ENCODE results near the gene DET1. TPM values are rescaled to one million over a fixed set of nuclear protein-coding genes. Genes with fewer than 3 reads are reported as not detected.

The DET1 gene
- total and polyA plus RNA-seq, 2 of the 13 experiments (the other 11 are each of a cell fraction or from before 2014, with no cell fraction given), result 2.2 to 4.2 TPM

- TF ChIP-seq ZNF276 (CRISPR knock-in tag; IDR thresholded peaks at IDR 0.05; ENCODE audit: low read depth), result no peak
Measured at GRCh38 chr15:88535100-88535499, 11.4 kb downstream of the DET1 start (continued).

- ChIA-PET POLR2A (no interaction called here), CTCF (ENCODE audit: low intra/inter-chr PET ratio, low total read pairs) (no interaction called here)
- H3K79me2 ChIP-seq (ENCODE audit: insufficient read depth, low read length), result no peaks in the 10 kb centered on the region
- peaks cover 1 to 16% of the 10 kb centered on the region in 2 experiments; a peak in 1 of 5 replicates for H3K36me3 ChIP-seq (replicated peaks in 1 of 2; ENCODE audit: control insufficient read depth in 1 of 2, insufficient read depth in 2 of 2, low read length in 2 of 2)
- no peak overlapping the region for H3K27ac ChIP-seq (ENCODE audit: extremely low read length, insufficient read depth, low read length)
- DNase-seq (ENCODE audit: low spot score) (no peak), FAIRE-seq (no peak), ATAC-seq (no peak)
- in situ Hi-C loops (cut with HindIII; ENCODE audit: extremely low pct_ligation_motif_present, low pct_unique_long_range_greater_than_20kb), result no loop called here
- no peaks in the 10 kb centered on the region for H3K4me1 ChIP-seq (ENCODE audit: insufficient read depth, low read length)
- whole genome bisulfite sequencing (ENCODE audit: low lambda C conversion rate), result 87% methylated on average over 3 of the region's 3 CpGs
- no peaks in the 10 kb centered on the region for H3K9me3 ChIP-seq (ENCODE audit: low read length)
- no TSS peak for BruUV-seq (replicated peaks)
- no peak overlapping the region for H3K9ac ChIP-seq (ENCODE audit: insufficient read depth, low read depth, low read length)
- no peaks in the 10 kb centered on the region for H3K27me3 ChIP-seq (ENCODE audit: control insufficient read depth in 1 of 2, insufficient read depth in 2 of 2, low read length in 2 of 2)
- no peak overlapping the region for H3K4me2 ChIP-seq (ENCODE audit: low read depth, low read length)
- intact Hi-C loops (cut with micrococcal nuclease; ENCODE audit: unreplicated experiment), result no loop called here
- H2AFZ ChIP-seq (ENCODE audit: low read length), result no peak overlapping the region
- H4K20me1 ChIP-seq (ENCODE audit: insufficient read depth, low read length), result no peaks in the 10 kb centered on the region
- H3K4me3 ChIP-seq (replicated peaks in 1 of 3; ENCODE audit: insufficient read depth in 1 of 3, low read depth in 2 of 3, low read length in 3 of 3), result no peak overlapping the region
- TF ChIP-seq PAWR (CRISPR knock-in tag; IDR thresholded peaks at IDR 0.05; ENCODE audit: borderline replicate concordance) (no peak), MEIS2 (CRISPR knock-in tag; IDR thresholded peaks at IDR 0.05) (no peak), ZFP41 (CRISPR knock-in tag; IDR thresholded peaks at IDR 0.05; ENCODE audit: borderline replicate concordance) (no peak), ZNF512B (CRISPR knock-in tag; IDR thresholded peaks at IDR 0.05; ENCODE audit: borderline replicate concordance) (no peak), ZNF318 (CRISPR knock-in tag; IDR thresholded peaks at IDR 0.05) (no peak)
- TF ChIP-seq, protein P1, sequence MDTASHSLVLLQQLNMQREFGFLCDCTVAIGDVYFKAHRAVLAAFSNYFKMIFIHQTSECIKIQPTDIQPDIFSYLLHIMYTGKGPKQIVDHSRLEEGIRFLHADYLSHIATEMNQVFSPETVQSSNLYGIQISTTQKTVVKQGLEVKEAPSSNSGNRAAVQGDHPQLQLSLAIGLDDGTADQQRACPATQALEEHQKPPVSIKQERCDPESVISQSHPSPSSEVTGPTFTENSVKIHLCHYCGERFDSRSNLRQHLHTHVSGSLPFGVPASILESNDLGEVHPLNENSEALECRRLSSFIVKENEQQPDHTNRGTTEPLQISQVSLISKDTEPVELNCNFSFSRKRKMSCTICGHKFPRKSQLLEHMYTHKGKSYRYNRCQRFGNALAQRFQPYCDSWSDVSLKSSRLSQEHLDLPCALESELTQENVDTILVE (CRISPR knock-in tag; IDR thresholded peaks at IDR 0.05), result no peak
Measured at GRCh38 chr15:88533376-88533775, 13.1 kb downstream of the DET1 start.
